Measurements from ENCODE around the gene POLR1F. TPM values are rescaled to one million over a fixed set of nuclear protein-coding genes. Genes with fewer than 3 reads are reported as not detected.

Gene POLR1F
- total and polyA plus RNA-seq, 2 donors = 8.6 to 15.5 TPM

GRCh38 chr7:19725770-19726169 lies 16.9 kb upstream of the POLR1F start:
- H3K9me3 ChIP-seq (ENCODE audit: control insufficient read depth in 2 of 2, insufficient read depth in 1 of 2, low read length in 1 of 2) = no peaks in the 10 kb centered on the region
- H3K4me3 ChIP-seq (ENCODE audit: low read length in 2 of 2) = no peak overlapping the region
- H3K4me1 ChIP-seq (ENCODE audit: control insufficient read depth in 2 of 2, insufficient read depth in 2 of 2, low read length in 2 of 2) = no peaks in the 10 kb centered on the region
- no peaks in the 10 kb centered on the region for H3K36me3 ChIP-seq (ENCODE audit: control insufficient read depth in 2 of 2, insufficient read depth in 2 of 2, low read length in 1 of 2)
- H3K27ac ChIP-seq (ENCODE audit: low read depth in 1 of 2, low read length in 1 of 2) = no peak overlapping the region
- 96% methylated on average over 5 of the region's 5 CpGs for WGBS
- DNase-seq (ENCODE audit: low read depth in 6 of 9, low spot score in 9 of 9) = no peak
- H3K27me3 ChIP-seq (ENCODE audit: control insufficient read depth in 2 of 2, insufficient read depth in 1 of 2, low read length in 1 of 2) = no peaks in the 10 kb centered on the region

- Histone ChIP-seq H3K36me3 (ENCODE audit: control insufficient read depth in 2 of 2, insufficient read depth in 2 of 2, low read length in 1 of 2) (no peaks in the 10 kb centered on the region), H3K9me3 (ENCODE audit: control insufficient read depth in 2 of 2, insufficient read depth in 1 of 2, low read length in 1 of 2) (no peaks in the 10 kb centered on the region), H3K4me3 (ENCODE audit: low read length in 2 of 2) (no peak overlapping the region), H3K27me3 (ENCODE audit: control insufficient read depth in 2 of 2, insufficient read depth in 1 of 2, low read length in 1 of 2) (no peaks in the 10 kb centered on the region), H3K27ac (ENCODE audit: low read depth in 1 of 2, low read length in 1 of 2) (no peak overlapping the region), H3K4me1 (ENCODE audit: control insufficient read depth in 2 of 2, insufficient read depth in 2 of 2, low read length in 2 of 2) (no peaks in the 10 kb centered on the region)
- WGBS = 90% methylated on average over 1 of the region's 1 CpG
- DNase-seq (ENCODE audit: low read depth in 6 of 9, low spot score in 9 of 9) = no peak
Observed at GRCh38 chr7:19715499-19715898, 6.7 kb upstream of the POLR1F start.

DNA sequence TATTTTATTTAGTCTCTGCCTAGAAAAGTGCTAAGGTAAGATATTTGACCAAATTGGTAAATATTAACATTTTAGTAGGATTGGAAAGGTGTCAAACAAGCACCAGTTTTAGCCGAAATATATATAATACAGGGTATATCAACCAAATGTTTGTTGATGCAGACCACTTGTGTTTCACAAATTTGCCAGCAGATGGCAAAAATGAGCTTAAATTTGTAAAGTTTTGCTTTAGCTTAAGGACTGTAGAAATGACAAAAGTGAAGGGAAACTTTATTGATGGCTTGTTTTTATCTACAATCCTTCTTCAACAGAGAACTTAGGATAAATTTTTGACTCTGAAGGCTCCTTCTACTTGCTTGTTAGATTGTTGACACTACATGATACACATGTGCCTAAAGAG lies 4.8 kb upstream of the POLR1F start:
- no peaks in the 10 kb centered on the region for H3K36me3 ChIP-seq (ENCODE audit: control insufficient read depth in 2 of 2, insufficient read depth in 2 of 2, low read length in 1 of 2)

GRCh38 chr7:19709249-19709578 lies 377 bp upstream of the POLR1F start:
- peaks cover 4 to 10% of the 10 kb centered on the region in 2 donors for H3K4me1 ChIP-seq (ENCODE audit: control insufficient read depth in 2 of 2, insufficient read depth in 2 of 2, low read length in 2 of 2)
- H3K36me3 ChIP-seq (ENCODE audit: control insufficient read depth in 2 of 2, insufficient read depth in 2 of 2, low read length in 1 of 2) = no peaks in the 10 kb centered on the region
- DNase-seq (ENCODE audit: low read depth in 6 of 9, low spot score in 9 of 9) = no peak
- H3K9me3 ChIP-seq (ENCODE audit: control insufficient read depth in 2 of 2, insufficient read depth in 1 of 2, low read length in 1 of 2) = no peaks in the 10 kb centered on the region
- no peaks in the 10 kb centered on the region for H3K27me3 ChIP-seq (ENCODE audit: control insufficient read depth in 2 of 2, insufficient read depth in 1 of 2, low read length in 1 of 2)
- peak overlapping the region; percentile 69 to 93 for H3K4me3 ChIP-seq (ENCODE audit: low read length in 2 of 2)
- peak overlapping the region in 1 of 2 donors; percentile 63 for H3K27ac ChIP-seq (ENCODE audit: low read depth in 1 of 2, low read length in 1 of 2)
- WGBS = 80% methylated on average over 6 of the region's 6 CpGs

More for the DNA sequence above, 4.8 kb upstream of the POLR1F start:
- no peak overlapping the region for H3K27ac ChIP-seq (ENCODE audit: low read depth in 1 of 2, low read length in 1 of 2)
- peaks cover 0 to 5% of the 10 kb centered on the region in 2 donors for H3K4me1 ChIP-seq (ENCODE audit: control insufficient read depth in 2 of 2, insufficient read depth in 2 of 2, low read length in 2 of 2)
- H3K9me3 ChIP-seq (ENCODE audit: control insufficient read depth in 2 of 2, insufficient read depth in 1 of 2, low read length in 1 of 2) = no peaks in the 10 kb centered on the region
- no peak overlapping the region for H3K4me3 ChIP-seq (ENCODE audit: low read length in 2 of 2)
- WGBS = 75% methylated on average over 1 of the region's 1 CpG
- no peaks in the 10 kb centered on the region for H3K27me3 ChIP-seq (ENCODE audit: control insufficient read depth in 2 of 2, insufficient read depth in 1 of 2, low read length in 1 of 2)
- peak in 7 of 9 donors; percentile 17 to 69 (median 38) for DNase-seq (ENCODE audit: low read depth in 6 of 9, low spot score in 9 of 9)

DNA sequence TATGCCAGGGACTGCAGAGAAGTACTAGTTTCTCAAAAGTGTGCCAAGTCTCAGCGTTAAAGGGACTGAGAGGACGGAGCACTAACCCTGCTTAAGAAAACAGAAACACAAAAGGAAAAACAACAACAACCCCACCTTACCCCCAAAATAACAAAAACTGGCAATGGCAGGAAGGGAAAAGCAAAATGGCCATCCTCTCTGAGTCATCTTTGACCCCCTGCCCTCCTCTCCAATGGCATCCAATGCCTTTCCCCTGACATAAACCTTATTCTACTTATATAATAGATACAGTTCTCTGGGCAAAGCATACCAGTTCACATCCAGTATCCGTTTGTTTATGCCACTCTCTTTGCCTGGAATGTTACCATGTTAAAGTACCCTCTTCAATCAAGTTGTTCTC lies 1.6 kb downstream of the POLR1F start:
- peaks cover 0 to 6% of the 10 kb centered on the region in 2 donors for H3K36me3 ChIP-seq (ENCODE audit: control insufficient read depth in 2 of 2, insufficient read depth in 2 of 2, low read length in 1 of 2)
- no peak overlapping the region for H3K4me3 ChIP-seq (ENCODE audit: low read length in 2 of 2)
- H3K27ac ChIP-seq (ENCODE audit: low read depth in 1 of 2, low read length in 1 of 2) = no peak overlapping the region
- no peaks in the 10 kb centered on the region for H3K27me3 ChIP-seq (ENCODE audit: control insufficient read depth in 2 of 2, insufficient read depth in 1 of 2, low read length in 1 of 2)
- WGBS = 91% methylated on average over 3 of the region's 3 CpGs
- peaks cover 4 to 10% of the 10 kb centered on the region in 2 donors for H3K4me1 ChIP-seq (ENCODE audit: control insufficient read depth in 2 of 2, insufficient read depth in 2 of 2, low read length in 2 of 2)
- no peak for DNase-seq (ENCODE audit: low read depth in 6 of 9, low spot score in 9 of 9)
- no peaks in the 10 kb centered on the region for H3K9me3 ChIP-seq (ENCODE audit: control insufficient read depth in 2 of 2, insufficient read depth in 1 of 2, low read length in 1 of 2)

DNA sequence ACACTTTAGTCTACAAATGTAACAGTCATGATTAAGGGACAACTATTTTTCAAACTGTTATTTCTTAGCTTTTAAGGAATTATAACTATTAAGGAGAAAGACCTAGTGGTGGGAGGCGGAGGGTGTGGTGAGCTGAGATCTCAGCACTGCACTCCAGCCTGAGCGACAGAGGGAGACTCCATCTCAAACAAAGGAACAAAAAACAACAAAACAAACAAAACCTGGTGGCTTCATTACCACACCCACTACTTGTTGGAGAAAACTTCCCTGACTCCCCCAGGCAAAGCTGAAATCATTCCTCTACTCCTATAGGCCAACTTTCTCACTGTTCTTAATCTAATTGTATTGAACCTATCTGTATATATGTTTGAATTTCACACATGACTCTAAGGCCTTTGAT lies 3.2 kb downstream of the POLR1F start:
- Histone ChIP-seq H3K4me1 (ENCODE audit: control insufficient read depth in 2 of 2, insufficient read depth in 2 of 2, low read length in 2 of 2) (peaks cover 4 to 10% of the 10 kb centered on the region in 2 donors), H3K27me3 (ENCODE audit: control insufficient read depth in 2 of 2, insufficient read depth in 1 of 2, low read length in 1 of 2) (no peaks in the 10 kb centered on the region), H3K4me3 (ENCODE audit: low read length in 2 of 2) (no peak overlapping the region), H3K27ac (ENCODE audit: low read depth in 1 of 2, low read length in 1 of 2) (no peak overlapping the region), H3K9me3 (ENCODE audit: control insufficient read depth in 2 of 2, insufficient read depth in 1 of 2, low read length in 1 of 2) (no peaks in the 10 kb centered on the region), H3K36me3 (ENCODE audit: control insufficient read depth in 2 of 2, insufficient read depth in 2 of 2, low read length in 1 of 2) (peaks cover 0 to 11% of the 10 kb centered on the region in 2 donors)
- 97% methylated on average over 2 of the region's 2 CpGs for WGBS
- DNase-seq (ENCODE audit: low read depth in 6 of 9, low spot score in 9 of 9) = no peak

DNA sequence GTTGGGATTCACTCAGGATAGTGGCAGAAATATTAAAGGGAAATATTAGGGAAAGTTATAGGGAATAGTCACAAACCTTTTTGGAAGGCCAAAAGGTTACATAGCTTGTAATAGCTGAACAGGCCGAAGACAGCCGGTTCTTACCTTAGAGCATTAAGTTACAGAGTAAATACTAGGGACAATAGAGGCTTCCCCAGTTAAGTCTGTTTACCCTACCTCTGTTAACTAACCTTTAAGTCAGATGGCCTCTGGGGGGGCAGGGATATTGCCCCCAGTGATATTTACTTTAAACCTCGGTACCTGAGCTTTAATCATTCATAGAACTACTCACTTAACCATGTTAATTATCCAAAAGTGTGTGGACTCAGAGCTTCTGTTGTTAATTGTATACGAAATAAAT lies 7.4 kb downstream of the POLR1F start:
- no peak for DNase-seq (ENCODE audit: low read depth in 6 of 9, low spot score in 9 of 9)
- WGBS = 97% methylated on average over 4 of the region's 4 CpGs
- Histone ChIP-seq H3K4me1 (ENCODE audit: control insufficient read depth in 2 of 2, insufficient read depth in 2 of 2, low read length in 2 of 2) (no peaks in the 10 kb centered on the region), H3K9me3 (ENCODE audit: control insufficient read depth in 2 of 2, insufficient read depth in 1 of 2, low read length in 1 of 2) (no peaks in the 10 kb centered on the region), H3K27ac (ENCODE audit: low read depth in 1 of 2, low read length in 1 of 2) (no peak overlapping the region), H3K27me3 (ENCODE audit: control insufficient read depth in 2 of 2, insufficient read depth in 1 of 2, low read length in 1 of 2) (no peaks in the 10 kb centered on the region), H3K36me3 (ENCODE audit: control insufficient read depth in 2 of 2, insufficient read depth in 2 of 2, low read length in 1 of 2) (peaks cover 3 to 17% of the 10 kb centered on the region in 2 donors), H3K4me3 (ENCODE audit: low read length in 2 of 2) (no peak overlapping the region)

- WGBS = 98% methylated on average over 3 of the region's 3 CpGs
- Histone ChIP-seq H3K9me3 (ENCODE audit: control insufficient read depth in 2 of 2, insufficient read depth in 1 of 2, low read length in 1 of 2) (no peaks in the 10 kb centered on the region), H3K27me3 (ENCODE audit: control insufficient read depth in 2 of 2, insufficient read depth in 1 of 2, low read length in 1 of 2) (no peaks in the 10 kb centered on the region), H3K36me3 (ENCODE audit: control insufficient read depth in 2 of 2, insufficient read depth in 2 of 2, low read length in 1 of 2) (peaks cover 3 to 17% of the 10 kb centered on the region in 2 donors), H3K4me1 (ENCODE audit: control insufficient read depth in 2 of 2, insufficient read depth in 2 of 2, low read length in 2 of 2) (no peaks in the 10 kb centered on the region), H3K4me3 (ENCODE audit: low read length in 2 of 2) (no peak overlapping the region), H3K27ac (ENCODE audit: low read depth in 1 of 2, low read length in 1 of 2) (no peak overlapping the region)
- DNase-seq (ENCODE audit: low read depth in 6 of 9, low spot score in 9 of 9) = no peak
Observed at GRCh38 chr7:19700936-19701335, 7.9 kb downstream of the POLR1F start.

- Histone ChIP-seq H3K36me3 (ENCODE audit: control insufficient read depth in 2 of 2, insufficient read depth in 2 of 2, low read length in 1 of 2) (peaks cover 3 to 15% of the 10 kb centered on the region in 2 donors), H3K27me3 (ENCODE audit: control insufficient read depth in 2 of 2, insufficient read depth in 1 of 2, low read length in 1 of 2) (no peaks in the 10 kb centered on the region), H3K9me3 (ENCODE audit: control insufficient read depth in 2 of 2, insufficient read depth in 1 of 2, low read length in 1 of 2) (no peaks in the 10 kb centered on the region), H3K4me3 (ENCODE audit: low read length in 2 of 2) (no peak overlapping the region), H3K27ac (ENCODE audit: low read depth in 1 of 2, low read length in 1 of 2) (no peak overlapping the region), H3K4me1 (ENCODE audit: control insufficient read depth in 2 of 2, insufficient read depth in 2 of 2, low read length in 2 of 2) (no peaks in the 10 kb centered on the region)
- 97% methylated on average over 3 of the region's 3 CpGs for WGBS
- DNase-seq (ENCODE audit: low read depth in 6 of 9, low spot score in 9 of 9) = no peak
Observed at GRCh38 chr7:19698331-19698730, 10.5 kb downstream of the POLR1F start.

DNA sequence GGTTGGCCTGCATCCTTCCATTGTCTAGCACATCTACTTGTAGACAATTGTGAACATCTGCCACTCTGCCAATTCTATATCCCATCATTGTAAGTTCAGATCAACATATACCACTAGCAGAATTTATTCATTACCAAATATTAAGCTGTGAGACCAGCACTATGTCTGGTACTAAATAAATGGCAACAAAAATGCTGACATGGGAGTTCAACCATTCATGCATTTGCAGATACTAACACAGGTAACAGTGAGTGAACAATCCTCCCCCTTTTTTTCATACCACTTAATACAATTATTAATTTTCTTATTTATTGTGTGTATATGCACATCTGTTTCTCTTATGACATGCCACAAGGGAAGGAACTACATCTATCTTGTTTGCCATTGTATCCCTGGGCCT lies 11.9 kb downstream of the POLR1F start:
- Histone ChIP-seq H3K27me3 (ENCODE audit: control insufficient read depth in 2 of 2, insufficient read depth in 1 of 2, low read length in 1 of 2) (no peaks in the 10 kb centered on the region), H3K36me3 (ENCODE audit: control insufficient read depth in 2 of 2, insufficient read depth in 2 of 2, low read length in 1 of 2) (peaks cover 3 to 15% of the 10 kb centered on the region in 2 donors), H3K27ac (ENCODE audit: low read depth in 1 of 2, low read length in 1 of 2) (no peak overlapping the region), H3K9me3 (ENCODE audit: control insufficient read depth in 2 of 2, insufficient read depth in 1 of 2, low read length in 1 of 2) (no peaks in the 10 kb centered on the region), H3K4me3 (ENCODE audit: low read length in 2 of 2) (no peak overlapping the region), H3K4me1 (ENCODE audit: control insufficient read depth in 2 of 2, insufficient read depth in 2 of 2, low read length in 2 of 2) (no peaks in the 10 kb centered on the region)
- DNase-seq (ENCODE audit: low read depth in 6 of 9, low spot score in 9 of 9) = no peak

Measured in thymus (tissue), 11 donors.